HG03066 (cell line): Measurements from ENCODE around the gene EIF4A3.

ENCODE experiments used
- ATAC-seq: cut with Tn5 transposase; IDR thresholded peaks from one replicate; pipeline ENCODE4 v1.9.1; 2021; ENCODE audit warnings: low read depth; ENCODE audit not compliant: unreplicated experiment

The EIF4A3 gene

DNA sequence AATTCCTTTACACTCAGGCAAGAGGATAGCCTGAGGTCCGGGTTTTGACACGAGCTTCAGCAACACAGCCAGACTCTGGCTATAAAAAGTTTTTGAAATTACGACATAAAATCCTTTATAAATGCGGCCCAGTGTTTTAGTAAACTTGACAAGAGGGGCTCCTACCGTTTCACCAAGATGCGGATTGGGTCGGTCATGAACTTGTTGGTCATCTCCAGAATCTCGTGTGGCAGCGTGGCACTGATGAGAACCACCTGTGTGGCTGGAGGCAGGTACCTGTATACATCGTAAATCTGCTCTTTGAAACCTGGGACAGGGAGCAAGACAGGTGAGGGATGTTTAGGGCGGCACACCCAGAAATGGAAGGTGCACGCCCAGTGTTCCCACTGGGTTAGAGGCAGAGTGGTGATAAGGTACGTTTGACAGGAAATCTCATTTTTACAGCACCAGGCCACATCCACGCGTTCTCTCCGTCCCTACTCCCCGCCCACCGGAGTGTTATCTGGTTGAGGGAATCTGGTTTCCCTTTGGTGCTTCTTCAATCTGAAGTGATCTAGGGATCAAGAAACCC is 8.0 kb downstream of the EIF4A3 start:
- ATAC-seq: no peak

DNA sequence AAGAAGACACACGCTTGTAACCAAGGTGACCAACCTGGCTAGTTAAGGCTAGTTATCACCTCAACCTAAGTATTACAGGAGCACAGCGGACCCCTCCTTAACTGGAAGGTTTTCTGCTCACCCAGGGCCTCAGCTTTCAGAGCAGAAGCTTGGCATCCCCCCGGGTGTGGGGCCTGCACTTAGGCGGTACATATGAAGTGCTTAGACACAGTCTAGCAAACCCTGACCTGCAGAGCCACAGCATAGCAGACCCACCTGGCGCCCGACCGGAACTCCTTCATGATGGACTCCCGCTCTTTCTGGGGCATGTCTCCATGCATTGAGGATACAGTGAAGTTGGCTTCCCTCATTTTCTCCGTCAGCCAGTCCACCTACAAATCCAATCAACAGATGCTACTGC is 9.8 kb downstream of the EIF4A3 start:
- no peak for ATAC-seq

GRCh38 chr17:80133626-80133970 is 13.3 kb downstream of the EIF4A3 start:
- no peak for ATAC-seq

GRCh38 chr17:80132906-80133625 is 13.9 kb downstream of the EIF4A3 start:
- no peak for ATAC-seq

DNA sequence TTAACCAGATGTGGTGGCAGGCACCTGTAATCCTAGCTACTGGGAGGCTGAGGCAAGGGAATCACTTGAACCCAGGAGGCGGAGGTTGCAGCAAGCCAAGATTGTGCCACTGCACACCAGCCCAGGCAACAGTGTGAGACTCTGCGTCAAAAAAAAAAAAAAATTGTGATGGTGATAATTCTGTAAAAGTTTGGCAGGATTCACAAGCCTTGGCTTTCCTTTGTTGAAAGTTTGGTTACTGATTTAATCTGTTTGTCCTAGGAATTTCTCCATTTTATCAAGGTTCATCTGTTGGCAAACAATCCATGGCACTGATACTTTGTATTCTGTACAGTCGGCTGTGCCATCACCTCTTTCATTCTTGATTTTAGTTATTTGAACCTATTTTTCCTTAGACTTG is 15.9 kb downstream of the EIF4A3 start:
- ATAC-seq: no peak

DNA sequence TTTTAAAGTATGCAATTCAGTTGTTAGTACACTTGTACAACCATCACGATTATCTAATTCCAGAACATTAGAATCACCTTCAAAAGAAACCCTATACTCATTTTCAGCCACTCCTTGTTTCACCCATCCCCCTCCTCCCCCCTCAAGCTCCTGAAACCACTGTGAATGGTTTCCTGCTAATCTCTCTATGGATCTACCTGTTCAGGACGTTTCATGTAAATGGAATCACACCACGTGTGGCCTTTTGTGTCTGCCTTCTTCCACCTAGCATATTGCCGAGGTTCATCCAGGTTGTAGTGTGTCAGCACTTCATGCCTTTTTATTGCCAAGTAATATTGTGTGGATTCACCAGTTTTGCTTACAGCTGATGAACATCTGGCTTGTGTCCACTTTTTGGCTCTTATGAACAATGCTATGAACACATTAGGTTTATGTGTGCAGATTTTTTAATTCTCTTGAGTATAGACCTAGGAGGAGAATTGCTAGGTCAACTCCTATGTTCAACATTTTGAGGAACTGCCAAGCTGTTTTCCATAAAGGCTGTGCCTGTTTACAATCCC is 17.8 kb downstream of the EIF4A3 start:
- no peak for ATAC-seq

DNA sequence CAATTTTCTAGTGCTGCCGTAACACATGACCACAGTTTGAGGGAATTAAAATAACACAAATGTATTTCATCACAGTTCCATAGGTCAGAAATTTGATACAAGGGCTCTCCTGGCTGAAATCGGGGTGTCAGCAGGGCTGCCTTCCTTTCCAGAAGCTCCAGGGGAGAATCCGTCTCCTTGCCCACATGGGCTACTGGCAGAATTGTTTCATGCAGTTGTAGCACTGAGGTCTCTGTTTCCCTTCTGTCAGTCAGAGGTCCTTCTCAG is 20.5 kb downstream of the EIF4A3 start:
- no peak for ATAC-seq

DNA sequence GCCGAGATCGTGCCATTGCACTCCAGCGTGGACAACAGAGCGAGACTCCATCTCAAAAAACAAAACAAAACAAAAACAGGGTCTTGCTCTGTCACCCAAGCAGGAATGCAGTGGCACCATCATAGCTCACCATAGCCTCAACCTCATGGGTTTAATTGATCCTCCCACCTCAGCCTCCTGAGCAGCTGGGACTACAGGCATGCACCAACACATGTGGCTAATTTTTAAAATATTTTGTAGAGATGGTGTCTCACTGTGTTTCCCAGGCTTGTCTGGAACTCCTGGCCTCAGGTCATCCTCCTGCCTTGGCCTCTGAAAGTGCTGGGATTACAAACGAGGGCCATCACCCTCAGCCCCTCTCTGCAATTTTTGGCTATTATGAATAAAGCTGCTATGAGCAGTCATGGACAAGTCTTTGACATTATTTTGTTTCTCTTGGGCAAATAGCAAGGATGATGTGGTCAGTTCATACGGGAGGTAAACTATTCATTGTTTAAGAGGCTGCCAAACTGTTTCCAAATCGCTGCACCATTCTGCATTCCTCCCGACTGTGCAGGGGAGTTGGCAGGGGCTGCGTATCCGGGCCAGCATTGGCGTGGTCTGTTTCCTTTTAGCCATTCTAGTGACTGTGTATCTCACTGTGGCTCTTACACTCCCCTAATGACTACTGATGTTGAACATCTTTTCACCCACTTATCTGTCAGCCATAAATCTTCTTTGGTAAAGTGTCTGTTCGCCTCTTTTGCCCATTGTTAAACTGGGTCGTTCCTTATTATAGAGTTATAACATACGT is 21.1 kb downstream of the EIF4A3 start:
- no peak for ATAC-seq

GRCh38 chr17:80124351-80124981 is 22.5 kb downstream of the EIF4A3 start:
- no peak for ATAC-seq

DNA sequence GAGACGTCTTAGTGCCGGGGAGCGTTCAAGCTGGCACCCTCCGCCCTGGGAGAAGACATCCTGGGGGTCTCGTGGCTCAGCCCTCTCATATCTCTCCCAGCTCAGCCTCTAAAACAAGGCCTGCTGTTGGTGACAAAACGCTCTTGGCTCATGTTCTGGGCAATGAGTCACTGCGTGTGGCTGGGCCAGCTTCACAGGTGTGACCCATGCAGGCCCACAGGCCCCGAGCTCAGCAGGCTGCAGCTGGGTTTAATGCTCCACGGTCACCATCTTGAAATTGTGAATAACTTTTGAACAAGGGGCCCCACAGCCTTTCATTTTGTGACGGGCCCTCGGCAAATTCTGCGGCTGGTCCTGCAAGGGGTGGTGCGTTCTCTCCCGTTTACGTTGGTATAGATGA is 23.1 kb downstream of the EIF4A3 start:
- ATAC-seq: no peak

DNA sequence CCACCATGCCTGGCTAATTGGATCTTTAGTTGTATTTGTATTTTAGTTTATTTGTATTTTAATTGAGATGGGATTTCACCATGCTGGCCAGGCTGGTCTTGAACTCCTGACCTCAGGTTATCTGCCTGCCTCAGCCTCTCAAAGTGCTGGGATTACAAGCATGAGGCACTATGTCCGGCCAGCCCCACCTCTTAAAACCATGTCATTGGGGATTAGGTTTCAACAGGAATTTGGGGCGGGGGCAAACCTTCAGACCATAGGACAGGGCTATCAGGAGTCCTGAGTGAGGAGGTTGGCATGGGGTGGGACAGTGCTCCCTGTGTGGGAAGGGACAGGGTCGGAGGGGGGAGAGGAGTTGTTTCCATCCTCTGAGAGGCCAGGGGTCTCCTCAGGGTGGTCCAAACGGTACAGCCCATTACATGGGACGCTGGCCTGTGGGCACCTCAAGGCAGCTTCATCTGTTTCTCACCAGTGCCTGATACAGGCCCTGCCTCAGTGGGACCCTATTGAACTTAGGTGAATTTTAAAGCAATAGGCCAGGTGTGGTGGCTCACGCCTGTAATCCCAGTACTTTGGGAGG is 23.9 kb downstream of the EIF4A3 start:
- no peak for ATAC-seq

DNA sequence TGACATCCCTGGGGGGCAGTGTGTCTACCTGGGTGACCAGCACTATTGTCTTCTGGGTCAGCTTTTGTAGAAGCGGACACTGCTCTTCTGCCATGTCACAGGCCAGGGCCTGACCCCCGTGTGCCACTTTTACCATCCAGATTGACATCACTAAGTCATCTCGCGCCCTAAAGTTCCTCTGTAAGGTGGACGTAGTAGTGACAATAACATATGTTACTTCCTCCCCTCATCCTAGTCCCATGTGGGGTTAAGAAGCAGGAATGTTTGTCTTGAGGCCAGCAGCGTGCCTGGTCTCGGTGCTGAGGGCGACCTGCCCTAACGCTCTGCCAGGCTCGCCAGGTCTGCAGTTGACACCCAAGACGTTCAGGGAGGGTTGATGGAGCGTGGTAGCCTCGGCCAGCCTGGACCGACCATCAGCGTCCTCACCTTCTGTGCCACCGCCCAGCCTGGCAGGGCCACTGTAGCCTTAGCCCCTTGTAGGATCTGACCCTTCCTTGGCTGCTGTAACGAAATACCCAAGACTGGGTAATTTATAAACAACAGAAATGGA is 24.8 kb downstream of the EIF4A3 start:
- ATAC-seq: no peak

DNA sequence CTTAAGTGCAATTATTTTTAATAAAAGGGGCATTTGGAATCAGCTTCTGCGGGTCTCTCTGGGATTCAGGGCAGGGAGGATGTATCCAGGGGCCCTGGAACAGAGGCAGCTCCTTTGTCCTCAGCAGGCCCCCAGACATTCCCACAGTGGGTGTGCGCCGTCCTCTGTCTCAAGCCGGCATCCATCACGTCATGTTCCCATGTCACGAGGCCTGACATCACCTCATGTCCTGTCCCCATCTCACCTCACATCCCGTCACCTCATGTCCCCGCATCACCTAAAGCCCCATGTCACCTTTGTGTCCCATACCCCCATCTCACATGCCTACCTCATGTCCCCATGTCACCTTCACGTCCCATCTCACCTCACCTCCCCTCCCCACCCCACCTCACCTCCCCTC is 27.1 kb downstream of the EIF4A3 start:
- ATAC-seq: no peak

- no peak for ATAC-seq
Measured at GRCh38 chr17:80119271-80119791, 27.6 kb downstream of the EIF4A3 start.

DNA sequence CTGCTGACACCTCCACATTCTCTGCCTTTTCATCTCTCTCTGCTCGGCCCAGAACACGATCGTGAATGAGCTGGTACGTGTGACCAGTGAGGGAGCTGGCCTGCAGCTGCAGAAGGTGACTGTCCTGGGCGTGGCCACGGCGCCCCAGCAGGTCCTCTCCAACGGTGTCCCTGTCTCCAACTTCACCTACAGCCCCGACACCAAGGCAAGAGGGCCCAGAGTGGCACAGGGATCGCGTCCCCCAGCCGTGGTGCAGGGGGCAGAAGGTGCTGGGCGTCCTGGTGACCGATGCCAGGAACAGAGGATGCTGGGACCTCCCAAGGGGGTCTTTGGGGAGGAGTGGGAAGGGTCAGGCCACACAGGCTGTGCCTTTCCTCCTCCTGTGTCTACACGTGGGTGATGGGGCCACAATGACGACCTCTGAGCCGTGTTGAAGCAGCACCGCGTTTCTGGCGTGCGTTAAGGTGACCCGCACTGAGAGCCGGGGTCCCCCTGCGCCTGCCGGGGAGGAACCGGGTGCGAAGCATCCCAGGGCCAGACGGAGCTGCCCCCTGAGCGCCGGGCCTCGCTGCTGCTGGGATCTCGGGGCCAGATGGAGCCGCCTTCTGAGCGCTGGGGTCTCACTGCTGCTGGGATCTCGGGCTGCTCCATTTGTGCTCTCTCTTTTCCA is 28.2 kb downstream of the EIF4A3 start:
- ATAC-seq: no peak

- ATAC-seq: no peak
Measured at GRCh38 chr17:80117491-80118401, 29.2 kb downstream of the EIF4A3 start.

DNA sequence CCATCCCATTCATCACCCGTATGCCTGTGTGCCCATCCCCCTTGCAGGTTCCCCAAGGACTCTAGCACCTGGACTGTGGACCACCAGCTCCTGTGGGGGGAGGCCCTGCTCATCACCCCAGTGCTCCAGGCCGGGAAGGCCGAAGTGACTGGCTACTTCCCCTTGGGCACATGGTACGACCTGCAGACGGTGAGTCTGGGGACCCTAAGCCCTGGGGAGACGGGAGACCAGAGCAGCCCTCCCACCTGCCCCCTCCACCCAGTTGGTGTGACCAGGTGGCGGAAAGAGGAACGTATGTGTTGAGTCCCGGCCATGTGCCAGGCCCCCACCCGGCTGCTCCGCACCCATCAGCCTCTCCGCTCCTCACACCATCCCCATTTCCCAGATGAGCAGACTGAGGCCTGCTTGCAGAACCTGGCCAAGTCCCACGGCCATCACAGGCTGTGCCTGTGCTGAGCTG is 30.0 kb downstream of the EIF4A3 start:
- no peak for ATAC-seq

DNA sequence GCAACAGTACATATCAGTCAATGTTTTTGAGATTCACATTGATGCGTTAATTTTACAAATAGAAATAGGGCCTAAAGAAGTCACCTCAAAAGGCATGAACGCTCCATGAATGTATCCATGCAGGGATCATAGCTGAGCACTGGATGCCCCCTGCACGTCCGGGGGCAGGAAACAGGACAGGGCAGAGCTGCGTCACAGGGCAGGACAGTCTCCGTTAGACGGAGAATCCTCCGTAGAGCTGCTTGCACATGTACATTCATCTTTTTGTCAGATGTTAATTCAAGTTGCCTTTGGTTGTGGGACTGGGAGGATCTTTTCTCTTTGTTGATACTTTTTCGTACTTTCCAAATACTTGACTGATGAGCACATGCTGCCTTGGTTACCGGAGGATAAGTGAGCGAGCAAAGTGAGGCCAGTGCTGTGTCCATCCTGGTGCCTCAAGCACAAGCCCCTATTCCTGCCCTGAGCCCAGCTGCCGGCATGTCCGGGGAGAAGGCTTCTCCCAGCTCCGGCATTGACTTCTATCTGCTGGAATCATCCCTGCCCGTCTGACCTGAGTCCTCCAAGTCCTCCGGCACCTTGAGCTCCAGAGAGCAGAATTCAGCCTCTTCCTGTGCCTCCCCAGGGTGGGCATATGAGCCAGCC is 30.5 kb downstream of the EIF4A3 start:
- no peak for ATAC-seq
